Progenitor cell of endocrine pancreas (in vitro differentiated cells): ENCODE results near the gene MPND. TPM values are rescaled to one million over a fixed set of nuclear protein-coding genes. Genes with fewer than 3 reads are reported as not detected.

ENCODE experiments used
- DNase-seq: peaks from one replicate; pipeline ENCODE4 v3.0.0; 2021; ENCODE audit warnings: low spot score; ENCODE audit not compliant: unreplicated experiment
- H3K27ac Mint-ChIP-seq: 2 replicates; pipeline ENCODE4 v1.8.0; 2021; ENCODE audit warnings: mild to moderate bottlenecking, moderate library complexity, mixed read lengths
- H3K27me3 Mint-ChIP-seq: 2 replicates; pipeline ENCODE4 v1.8.0; 2021; ENCODE audit warnings: mixed read lengths
- H3K36me3 Mint-ChIP-seq: 2 replicates; pipeline ENCODE4 v1.8.0; 2022; ENCODE audit warnings: mixed read lengths; ENCODE audit not compliant: insufficient read depth
- H3K4me1 Mint-ChIP-seq: 2 replicates; pipeline ENCODE4 v1.8.0; 2021; ENCODE audit warnings: low read depth, mixed read lengths
- H3K4me3 Mint-ChIP-seq: 2 replicates; pipeline ENCODE4 v1.8.0; 2021; ENCODE audit warnings: low read depth, mild to moderate bottlenecking, moderate library complexity, mixed read lengths
- H3K9me3 Mint-ChIP-seq: 2 replicates; pipeline ENCODE4 v1.8.0; 2021; ENCODE audit warnings: low read depth, mixed read lengths
- CTCF ChIP-seq: fragments of 200-600 bp; sonication (generic); IDR thresholded peaks from one replicate; pipeline ENCODE4 v1.5.0; 2021; ENCODE audit warnings: antibody characterized with exemption, mild to moderate bottlenecking; ENCODE audit not compliant: unreplicated experiment
- total RNA-seq: library from RNA; stranded (reverse); gene quantifications from 2 replicates; pipeline ENCODE4 v1.2.1, GENCODE V29; 2021

Gene MPND
- total RNA-seq, 1 donor from 2014 or later, result 62.2 TPM

GRCh38 chr19:4298810-4299550 is 44.4 kb upstream of the MPND start:
- H3K27me3 Mint-ChIP-seq, result peaks cover 6% of the 10 kb centered on the region
- peaks cover 2% of the 10 kb centered on the region for H3K4me1 Mint-ChIP-seq
- no peak for TF ChIP-seq CTCF
- no peaks in the 10 kb centered on the region for H3K36me3 Mint-ChIP-seq
- H3K9me3 Mint-ChIP-seq, result no peaks in the 10 kb centered on the region
- no peak for DNase-seq
- H3K4me3 Mint-ChIP-seq, result no peak overlapping the region
- H3K27ac Mint-ChIP-seq, result no peak overlapping the region

GRCh38 chr19:4300589-4300988 is 42.8 kb upstream of the MPND start:
- peaks cover 2% of the 10 kb centered on the region for H3K4me1 Mint-ChIP-seq
- H3K36me3 Mint-ChIP-seq, result no peaks in the 10 kb centered on the region

GRCh38 chr19:4301590-4302242 is 41.6 kb upstream of the MPND start:
- Mint-ChIP-seq H3K27me3 (no peaks in the 10 kb centered on the region), H3K27ac (peak overlapping the region; percentile 44), H3K4me3 (no peak overlapping the region), H3K4me1 (peaks cover 2% of the 10 kb centered on the region), H3K36me3 (no peaks in the 10 kb centered on the region), H3K9me3 (no peaks in the 10 kb centered on the region)
- TF ChIP-seq CTCF, result no peak
- DNase-seq, result no peak

More at GRCh38 chr19:4300589-4300988, 42.8 kb upstream of the MPND start:
- Mint-ChIP-seq H3K9me3 (no peaks in the 10 kb centered on the region), H3K4me3 (no peak overlapping the region), H3K27ac (no peak overlapping the region), H3K27me3 (peaks cover 1% of the 10 kb centered on the region)
- DNase-seq, result no peak
- TF ChIP-seq CTCF, result no peak

GRCh38 chr19:4302243-4302640 is 41.1 kb upstream of the MPND start, which contains the start of gene TMIGD2:
TSS of gene TMIGD2 (minus strand) at chr19:4302389. CDS start at chr19:4302385, 4 bp downstream.
- TF ChIP-seq CTCF, result no peak
- H3K27ac Mint-ChIP-seq, result peak within 1 kb of the TSS; percentile 44
- no peaks in the 10 kb centered on the region for H3K9me3 Mint-ChIP-seq
- H3K36me3 Mint-ChIP-seq, result no peaks in the 10 kb centered on the region
- no peak within 1 kb of the TSS for H3K4me3 Mint-ChIP-seq
- H3K4me1 Mint-ChIP-seq, result peaks cover 2% of the 10 kb centered on the region
- DNase-seq, result no peak
- H3K27me3 Mint-ChIP-seq, result no peaks in the 10 kb centered on the region

- Mint-ChIP-seq H3K27me3 (no peaks in the 10 kb centered on the region), H3K4me1 (peaks cover 2% of the 10 kb centered on the region), H3K27ac (no peak overlapping the region), H3K4me3 (peak overlapping the region; percentile 56), H3K9me3 (no peaks in the 10 kb centered on the region), H3K36me3 (peaks cover 1% of the 10 kb centered on the region)
- DNase-seq, result no peak
- TF ChIP-seq CTCF, result no peak
Observed at GRCh38 chr19:4303819-4304537, 39.4 kb upstream of the MPND start.
